ENCODE measurements around the gene FBN1.

The FBN1 gene

GRCh38 chr15:48645558-48646330 lies at the start of gene FBN1:
Gene FBN1, minus strand, starts transcription at chr15:48645709. Its CDS starts 940 bp downstream, at chr15:48644769.
- no peak for DNase-seq

DNA sequence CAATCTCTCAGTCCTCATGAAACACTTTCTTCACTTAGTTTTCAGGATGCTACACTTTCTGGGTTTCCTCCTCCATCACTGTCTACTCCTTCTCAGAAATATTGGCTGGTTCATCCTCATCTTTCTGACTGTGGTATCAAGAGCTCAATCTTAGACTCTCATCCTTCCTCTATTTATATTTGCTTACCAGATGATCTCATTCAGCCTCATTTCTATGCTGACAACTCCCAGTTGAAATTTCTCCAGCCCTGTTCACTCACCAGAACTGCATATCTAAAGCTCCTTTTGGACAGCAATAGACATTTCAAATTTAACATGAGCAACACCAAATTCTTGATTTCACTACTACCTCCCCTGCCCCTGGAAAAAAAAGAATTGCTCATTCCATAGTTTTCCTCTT lies 48.0 kb upstream of the FBN1 start:
- no peak for DNase-seq

GRCh38 chr15:48688493-48688892 lies 43.0 kb upstream of the FBN1 start:
- DNase-seq = no peak

GRCh38 chr15:48683991-48684765 lies 38.7 kb upstream of the FBN1 start:
- no peak for DNase-seq

DNA sequence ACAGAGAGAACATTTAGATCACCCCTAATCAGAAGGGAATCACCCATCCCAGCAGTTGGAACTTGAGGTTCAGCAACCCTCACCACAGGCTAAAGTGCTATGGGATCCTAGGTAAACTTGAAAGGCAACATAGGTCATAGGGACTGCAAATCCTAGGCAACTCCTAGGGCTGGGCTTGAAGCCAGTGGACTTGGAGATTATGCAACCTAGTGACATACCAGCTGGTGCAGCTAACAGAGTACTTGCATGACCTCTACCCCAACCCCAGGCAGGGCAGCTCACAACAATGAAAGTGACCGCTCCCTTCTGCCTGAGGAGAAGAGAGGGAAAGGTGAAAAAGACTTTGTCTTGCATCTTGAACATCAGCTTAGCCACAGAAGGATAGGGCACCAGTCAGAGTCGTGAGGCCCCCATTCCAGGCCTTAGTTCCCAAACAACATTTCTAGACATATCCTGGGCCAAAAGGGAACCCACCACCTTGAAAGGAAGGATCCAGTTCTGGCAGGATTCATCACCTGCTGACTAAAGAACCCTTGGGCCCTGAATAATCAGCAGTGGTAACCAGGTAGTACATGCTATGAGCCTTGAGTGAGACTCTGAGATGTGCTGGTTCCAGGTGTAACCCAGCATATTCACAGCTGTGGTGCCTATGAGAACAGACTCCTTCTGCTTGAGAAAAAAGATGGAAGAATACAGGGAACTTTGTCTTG lies 37.6 kb upstream of the FBN1 start:
- DNase-seq = no peak

DNA sequence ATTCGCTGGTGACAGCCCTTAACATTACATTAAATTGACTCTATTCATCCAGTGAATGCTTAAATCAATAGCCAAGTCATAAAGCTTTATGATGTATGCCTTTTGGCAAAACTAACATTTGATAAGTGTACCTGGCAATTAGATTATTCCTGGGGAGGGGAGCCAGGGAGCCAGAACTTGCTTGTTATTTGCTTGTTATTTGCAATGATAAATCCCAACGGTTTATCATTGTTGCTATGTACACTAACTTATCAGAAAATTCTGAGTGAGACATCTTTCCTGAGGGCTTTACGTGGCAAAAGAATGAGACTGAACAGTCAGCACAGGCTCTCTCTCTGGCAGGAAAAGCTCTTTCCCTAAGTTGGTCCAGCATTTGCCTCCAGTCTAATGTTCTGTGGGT lies 35.8 kb upstream of the FBN1 start:
- no peak for DNase-seq

GRCh38 chr15:48680841-48681240 lies 35.3 kb upstream of the FBN1 start:
- no peak for DNase-seq

- DNase-seq = no peak
Measured at GRCh38 chr15:48679952-48680351, 34.4 kb upstream of the FBN1 start.

DNA sequence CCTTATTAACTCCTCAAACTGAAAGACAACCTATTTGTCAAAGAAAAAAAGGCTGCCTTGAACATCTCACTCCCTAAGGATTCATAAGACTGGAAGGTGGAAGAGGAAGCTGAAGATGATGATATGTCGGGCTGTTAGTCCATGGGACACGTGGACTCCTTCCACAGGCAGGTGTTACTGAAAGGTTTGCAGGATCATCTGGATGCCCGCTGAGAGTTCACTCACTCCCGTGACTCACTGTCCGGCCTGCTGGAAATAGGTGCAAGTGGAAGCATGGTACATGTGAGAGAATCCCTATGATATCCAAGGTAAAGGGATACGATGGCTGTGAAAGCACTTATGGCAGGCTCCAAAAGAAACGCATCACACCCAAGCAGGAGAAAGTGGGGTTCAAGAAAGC lies 33.3 kb upstream of the FBN1 start:
- no peak for DNase-seq

DNA sequence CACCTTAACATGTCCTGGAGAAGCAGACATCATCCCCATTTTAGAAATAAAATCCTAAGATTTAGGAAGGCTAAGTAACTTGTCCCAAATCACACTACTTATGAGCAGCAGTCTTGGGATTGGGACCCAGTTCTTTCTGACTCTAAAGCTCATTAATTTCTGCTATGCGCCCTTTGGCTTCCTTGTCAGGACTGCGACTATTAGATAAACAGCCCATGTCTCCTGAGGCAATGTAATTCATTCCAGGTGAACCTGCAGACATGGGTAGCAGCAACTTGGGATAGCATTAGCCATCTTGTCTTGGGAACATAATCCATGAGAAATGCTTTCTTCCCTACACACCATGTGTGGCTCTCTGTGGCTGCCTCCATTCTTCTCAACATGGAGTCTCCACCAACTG lies 32.3 kb upstream of the FBN1 start:
- DNase-seq = no peak

DNA sequence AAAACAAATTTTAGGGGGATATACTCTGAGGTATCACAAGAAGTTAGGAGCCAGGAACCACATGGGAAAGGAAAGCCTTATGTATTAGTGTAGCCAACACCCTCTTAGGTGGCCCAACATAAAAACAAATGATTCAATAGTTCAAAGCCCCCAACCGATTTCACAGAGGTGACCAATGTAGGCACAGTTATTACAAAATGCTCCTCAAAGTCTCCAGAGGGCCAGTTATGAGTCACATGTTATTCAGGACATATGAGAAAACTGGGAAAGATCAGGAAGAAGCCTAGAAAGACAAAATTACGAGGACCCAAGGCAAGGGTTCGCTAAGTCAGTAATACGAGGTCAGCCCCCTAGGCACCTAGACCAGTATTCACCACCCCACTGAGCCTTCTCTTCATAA lies 29.9 kb upstream of the FBN1 start:
- DNase-seq = no peak

DNA sequence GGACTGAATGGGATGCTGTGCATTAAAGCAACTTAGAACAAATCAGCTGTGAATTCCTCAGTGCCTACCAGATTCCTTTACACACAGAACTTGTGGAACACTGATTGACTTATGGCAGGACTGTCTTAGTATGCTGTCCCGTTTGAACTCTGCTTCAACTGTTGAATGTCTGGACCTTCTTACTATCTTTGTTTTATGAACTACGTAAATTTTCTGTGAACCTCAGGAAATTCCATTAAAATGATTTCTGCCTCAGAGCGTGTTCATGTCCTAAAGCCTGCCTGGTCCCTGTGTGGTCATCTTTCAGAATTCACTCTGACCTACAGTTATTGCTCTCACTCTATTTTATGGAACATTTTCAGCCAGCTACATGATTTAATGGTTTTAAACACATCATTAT lies 29.4 kb upstream of the FBN1 start:
- no peak for DNase-seq

- no peak for DNase-seq
Measured at GRCh38 chr15:48672206-48672605, 26.7 kb upstream of the FBN1 start.

GRCh38 chr15:48671103-48672022 lies 25.9 kb upstream of the FBN1 start:
- DNase-seq = no peak

DNA sequence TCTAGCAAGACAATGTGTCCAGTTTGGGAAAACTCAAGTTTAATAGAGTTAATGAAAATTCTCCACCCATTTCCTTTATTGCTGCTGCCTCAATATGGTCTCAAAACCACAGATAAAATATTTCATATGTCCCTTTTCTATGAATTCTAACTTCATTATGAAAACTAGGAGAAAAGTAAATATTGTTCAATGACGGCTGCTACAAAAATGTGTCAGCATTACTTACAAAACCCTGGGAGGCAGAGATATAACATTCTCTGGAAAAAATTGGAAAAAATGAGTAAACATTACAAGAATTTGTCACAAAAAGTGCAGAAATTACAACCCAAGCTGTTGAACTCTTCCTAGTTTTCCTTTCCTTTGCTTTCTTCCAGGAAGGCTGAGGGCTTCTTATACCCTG lies 22.2 kb upstream of the FBN1 start:
- DNase-seq = no peak

DNA sequence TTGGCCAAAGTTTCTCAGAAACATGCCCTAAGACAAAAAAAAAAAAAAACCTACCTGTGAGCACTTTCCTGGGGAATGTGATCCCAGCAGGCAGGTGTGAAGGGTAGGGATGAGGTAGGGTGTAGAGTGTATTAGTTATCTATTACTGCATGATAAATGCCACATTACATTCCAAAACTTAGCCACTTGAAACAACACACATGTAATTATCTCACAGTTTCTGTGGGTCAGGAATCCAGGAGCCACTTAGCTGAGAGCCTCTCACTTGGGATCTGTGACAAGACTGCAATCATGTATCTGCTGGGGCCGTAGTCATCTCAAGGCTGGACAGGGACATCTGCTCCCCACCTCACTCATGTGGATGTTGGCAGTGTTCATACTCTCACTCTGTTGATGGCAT lies 18.9 kb upstream of the FBN1 start:
- DNase-seq = no peak

DNA sequence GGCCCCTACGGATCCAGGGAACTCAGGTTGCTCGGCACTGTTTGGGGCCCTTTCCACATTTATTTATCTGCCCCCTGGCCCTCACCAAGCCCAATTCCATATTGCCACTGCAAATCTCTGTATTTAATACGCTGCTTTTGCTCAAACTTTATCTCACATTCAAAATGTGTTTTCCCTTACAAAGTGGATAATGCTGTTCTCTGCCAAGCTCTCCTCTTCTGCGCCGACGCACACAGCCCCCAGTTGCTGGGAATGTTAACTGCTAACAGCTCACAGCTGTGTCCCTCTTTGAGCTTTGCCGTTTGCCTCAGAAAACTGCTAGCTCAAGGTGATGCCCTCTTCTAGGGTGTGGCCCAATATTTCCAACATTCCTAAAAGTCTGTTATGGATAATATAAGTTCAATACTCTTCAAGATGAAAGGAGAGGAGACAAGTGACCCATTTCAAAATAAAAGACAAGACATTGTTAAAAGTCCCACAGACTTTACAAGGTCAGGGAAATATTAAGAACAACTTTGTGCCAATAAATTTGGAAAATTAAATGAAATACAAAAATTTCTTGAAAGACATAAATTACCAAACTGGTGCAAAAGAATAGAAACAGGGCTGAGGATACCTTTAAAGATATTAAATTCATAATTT lies 12.6 kb upstream of the FBN1 start:
- no peak for DNase-seq

- DNase-seq = no peak
Measured at GRCh38 chr15:48654801-48655200, 9.3 kb upstream of the FBN1 start.

DNA sequence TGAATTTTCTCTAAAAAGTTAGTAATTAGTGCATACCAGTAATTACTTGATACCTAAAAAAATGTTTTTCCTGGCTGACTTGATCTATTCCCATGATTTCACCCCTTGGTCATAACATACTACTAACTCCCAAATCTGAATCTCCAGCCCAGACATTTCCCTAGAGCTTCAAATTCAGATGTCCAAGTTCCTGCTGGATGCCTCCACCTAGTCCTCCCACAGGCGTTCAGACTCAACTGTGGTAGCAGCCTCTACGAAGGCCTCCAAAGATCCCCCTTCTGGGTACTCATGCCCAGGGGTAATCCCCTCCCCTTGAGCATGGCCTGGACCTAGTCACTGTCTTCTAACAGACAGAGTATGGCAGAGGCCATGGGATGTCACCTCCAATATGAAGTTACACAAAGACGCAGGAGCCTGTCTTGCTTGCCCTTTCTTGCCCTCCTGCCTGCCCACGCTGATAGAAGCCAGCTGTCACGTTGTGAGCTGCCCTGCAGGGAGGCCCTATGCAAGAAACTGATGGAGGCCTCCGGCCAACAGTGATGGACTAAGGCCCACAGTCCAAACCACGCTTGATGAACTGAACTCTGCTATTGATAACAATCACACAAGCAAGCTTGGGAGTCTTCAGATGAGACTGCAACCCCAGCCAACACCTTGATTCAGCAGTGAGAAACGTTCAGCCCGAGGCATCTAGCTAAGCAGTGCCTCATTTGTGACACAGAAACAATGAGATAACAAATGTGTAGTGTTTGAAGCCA lies 8.6 kb upstream of the FBN1 start:
- no peak for DNase-seq

DNA sequence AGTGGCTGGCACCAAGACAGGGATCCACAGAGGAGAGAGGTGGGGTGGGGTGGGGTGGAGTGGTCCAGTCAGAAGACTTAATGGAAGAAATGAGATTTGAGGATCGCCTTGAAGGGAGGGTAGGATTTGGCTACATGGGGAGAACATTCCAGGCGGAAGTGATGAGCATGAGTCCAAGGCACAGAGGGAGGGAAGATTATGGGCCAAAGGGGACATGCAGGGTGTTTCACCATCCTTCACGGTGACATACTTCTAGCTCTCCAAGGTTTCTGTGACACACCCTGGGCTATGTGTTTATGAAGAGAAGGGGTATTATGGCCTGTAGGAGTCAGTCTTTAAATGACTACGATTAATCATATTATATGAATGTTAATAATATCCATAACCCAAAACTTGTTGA lies 7.7 kb upstream of the FBN1 start:
- DNase-seq = no peak

DNA sequence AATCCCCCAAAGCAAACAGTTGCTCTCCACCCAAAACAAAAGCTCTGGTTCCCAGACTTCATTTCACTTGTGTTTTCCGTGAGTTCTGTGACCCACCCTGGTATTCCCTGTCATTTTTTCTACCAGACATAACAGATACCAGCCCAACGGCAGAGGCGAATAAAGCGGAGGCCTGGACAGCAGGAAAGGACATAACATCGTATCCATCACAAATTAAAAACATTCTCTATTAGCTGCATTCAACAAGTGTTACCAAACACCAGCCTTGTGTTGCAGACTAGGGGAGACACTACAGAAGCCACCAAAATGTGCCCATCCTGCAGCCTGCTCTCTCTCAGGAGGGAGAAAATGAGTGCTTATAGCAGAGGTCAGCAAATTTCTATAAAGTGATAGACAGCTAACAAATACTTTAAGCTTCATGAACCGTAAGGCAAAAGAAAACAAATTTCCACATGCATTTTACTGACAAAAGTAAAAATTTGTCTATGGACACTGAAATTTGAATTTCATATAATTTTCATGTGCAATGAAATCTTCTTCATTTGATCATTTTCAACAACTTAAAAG lies 7.1 kb upstream of the FBN1 start:
- DNase-seq = no peak

All from NCI-H510A treated with DMSO at 0.1 percent for 48 hours (cell line).